GM12874 (cell line): ENCODE measurements around the gene SNX3.

Experiments used
- TF ChIP-seq, protein P1 (sequence below): IDR thresholded peaks from 2 replicates; pipeline ENCODE4 v1.5.1; 2011; ENCODE audit warnings: low read depth, mild to moderate bottlenecking, control low read depth, low read length, moderate library complexity; ENCODE audit not compliant: insufficient read depth

Gene SNX3

GRCh38 chr6:108238322-108238721, 22.5 kb downstream of the SNX3 start:
- TF ChIP-seq, protein P1, sequence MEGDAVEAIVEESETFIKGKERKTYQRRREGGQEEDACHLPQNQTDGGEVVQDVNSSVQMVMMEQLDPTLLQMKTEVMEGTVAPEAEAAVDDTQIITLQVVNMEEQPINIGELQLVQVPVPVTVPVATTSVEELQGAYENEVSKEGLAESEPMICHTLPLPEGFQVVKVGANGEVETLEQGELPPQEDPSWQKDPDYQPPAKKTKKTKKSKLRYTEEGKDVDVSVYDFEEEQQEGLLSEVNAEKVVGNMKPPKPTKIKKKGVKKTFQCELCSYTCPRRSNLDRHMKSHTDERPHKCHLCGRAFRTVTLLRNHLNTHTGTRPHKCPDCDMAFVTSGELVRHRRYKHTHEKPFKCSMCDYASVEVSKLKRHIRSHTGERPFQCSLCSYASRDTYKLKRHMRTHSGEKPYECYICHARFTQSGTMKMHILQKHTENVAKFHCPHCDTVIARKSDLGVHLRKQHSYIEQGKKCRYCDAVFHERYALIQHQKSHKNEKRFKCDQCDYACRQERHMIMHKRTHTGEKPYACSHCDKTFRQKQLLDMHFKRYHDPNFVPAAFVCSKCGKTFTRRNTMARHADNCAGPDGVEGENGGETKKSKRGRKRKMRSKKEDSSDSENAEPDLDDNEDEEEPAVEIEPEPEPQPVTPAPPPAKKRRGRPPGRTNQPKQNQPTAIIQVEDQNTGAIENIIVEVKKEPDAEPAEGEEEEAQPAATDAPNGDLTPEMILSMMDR, result no peak

DNA sequence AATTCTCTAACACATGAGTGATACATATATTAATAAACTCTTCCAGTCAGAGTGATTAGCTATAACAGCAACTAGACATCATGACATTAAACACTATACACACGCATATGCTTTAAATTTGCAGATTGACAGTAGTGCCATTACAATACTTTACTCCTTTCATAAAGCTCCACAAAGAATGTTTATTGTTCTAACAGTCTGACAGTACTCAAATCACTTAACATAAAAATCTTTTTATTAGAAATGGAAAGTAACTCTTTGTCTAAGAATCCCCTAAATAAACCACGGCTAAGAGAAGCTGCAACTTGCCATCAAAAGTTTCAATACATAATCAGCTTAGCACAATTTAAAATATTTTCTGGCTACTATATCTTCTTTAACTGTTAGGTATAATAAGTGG, 24.0 kb downstream of the SNX3 start:
- TF ChIP-seq, protein P1, result no peak

DNA sequence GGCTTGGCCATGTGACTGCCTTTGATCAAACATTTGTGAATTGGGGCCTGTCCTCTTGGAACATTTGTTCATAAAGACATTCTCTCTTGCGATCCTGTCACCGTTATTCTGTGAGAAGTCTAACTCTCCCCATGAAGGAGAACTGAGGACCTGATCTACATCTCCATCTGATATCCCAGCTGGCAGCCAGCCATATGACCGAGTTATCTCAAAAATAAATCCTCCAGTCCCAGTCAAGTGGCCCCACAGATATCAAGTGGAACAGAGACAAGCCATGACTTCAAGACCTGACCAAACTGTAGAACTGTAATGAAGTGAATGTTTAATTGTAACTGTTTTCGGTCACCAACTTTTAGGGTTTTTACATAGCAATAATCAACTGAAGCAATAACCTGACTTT, 25.7 kb downstream of the SNX3 start:
- TF ChIP-seq, protein P1, result no peak

DNA sequence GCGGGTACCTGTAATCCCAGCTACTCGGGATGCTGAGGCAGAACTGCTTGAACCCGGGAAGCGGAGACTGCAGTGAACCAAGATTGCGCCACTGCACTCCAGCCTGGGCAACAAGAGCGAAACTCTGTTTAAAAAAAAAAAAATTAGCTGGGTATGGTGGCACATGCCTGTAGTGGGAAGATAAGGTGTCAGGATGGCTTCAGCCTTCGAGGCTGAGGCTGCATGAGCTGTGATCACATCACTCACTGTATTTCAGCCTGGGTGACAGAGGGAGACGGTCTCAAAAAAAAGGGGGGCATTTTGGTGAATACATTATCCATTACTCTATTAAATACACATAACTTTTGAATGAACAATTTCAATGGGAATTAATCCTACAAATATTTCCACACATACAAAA, 32.4 kb downstream of the SNX3 start:
- TF ChIP-seq, protein P1, result no peak

DNA sequence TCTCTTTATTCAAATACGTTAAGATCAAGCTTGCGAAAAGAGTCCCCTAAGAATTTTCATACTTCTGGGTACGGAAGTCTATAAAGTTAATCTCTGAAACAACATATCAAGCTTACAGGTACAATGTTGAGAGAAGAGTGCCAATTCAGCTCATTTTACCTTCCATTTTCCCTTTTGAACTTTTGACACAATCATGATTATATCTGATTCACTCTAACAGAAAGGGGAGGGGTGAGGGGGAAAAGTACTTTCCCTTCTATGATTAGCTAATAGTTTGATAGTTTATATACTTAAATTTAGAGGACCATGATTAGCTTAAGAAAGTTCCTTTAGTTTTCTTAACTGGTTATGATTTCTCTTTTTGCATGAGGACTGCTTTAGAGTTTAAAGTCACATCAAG, 33.5 kb downstream of the SNX3 start:
- TF ChIP-seq, protein P1, result no peak

GRCh38 chr6:108222504-108222903, 38.3 kb downstream of the SNX3 start:
- TF ChIP-seq, protein P1, result no peak

GRCh38 chr6:108222064-108222463, 38.8 kb downstream of the SNX3 start:
- TF ChIP-seq, protein P1, result no peak

- TF ChIP-seq, protein P1, result no peak
Measured at GRCh38 chr6:108211671-108212070, 49.2 kb downstream of the SNX3 start.
